ENCODE measurements around the gene KIAA0930. TPM values are rescaled to one million over a fixed set of nuclear protein-coding genes. Genes with fewer than 3 reads are reported as not detected.

The KIAA0930 gene
- total RNA-seq, 6 donors from 2014 or later, result 31.2 to 103 (median 42.8) TPM

DNA sequence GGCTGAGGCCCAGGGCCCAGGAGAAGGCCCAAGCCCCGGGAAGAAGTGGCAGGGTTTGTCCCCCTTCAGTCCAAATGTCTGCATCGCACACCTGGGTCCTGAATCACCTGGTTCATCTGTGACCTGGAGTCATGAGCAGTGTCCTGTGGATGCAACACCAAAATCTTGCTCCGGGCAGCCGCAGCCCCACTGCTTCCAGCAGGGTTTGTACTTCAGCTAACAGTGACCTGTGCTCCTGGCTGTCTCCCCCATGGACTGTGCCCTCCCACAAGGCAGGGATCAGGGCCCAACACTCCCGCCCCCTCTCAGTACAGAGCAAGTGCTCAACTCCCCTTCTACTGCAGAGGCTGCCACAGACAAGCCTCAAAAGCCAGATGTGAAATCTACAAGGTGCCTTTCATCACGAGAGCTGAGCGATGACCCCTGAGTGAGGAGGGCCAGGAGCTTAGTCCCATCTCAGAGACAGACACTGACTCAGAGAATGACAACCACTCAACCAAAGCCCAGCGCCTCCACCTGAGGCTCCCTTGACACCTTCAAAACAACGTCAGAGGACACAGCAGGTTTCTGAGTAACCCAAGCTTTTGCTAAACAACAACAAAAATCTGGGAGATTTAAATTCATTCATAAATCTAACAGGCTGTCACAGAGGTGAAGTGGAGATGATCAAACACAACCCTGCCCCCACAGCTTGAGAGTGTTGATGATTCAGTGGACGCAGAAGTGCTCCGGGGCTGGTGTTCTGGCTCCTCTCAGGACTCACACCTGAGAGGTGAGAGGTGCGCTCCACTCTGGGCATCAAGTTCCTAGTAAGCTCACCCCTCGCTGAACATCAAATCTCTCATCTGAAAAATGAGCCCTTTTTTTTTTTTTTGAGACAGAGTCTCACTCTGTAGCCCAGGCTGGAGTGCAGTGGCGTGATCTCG lies 3.4 kb downstream of the KIAA0930 start:
- H3K27ac ChIP-seq, result no peak overlapping the region
- no peak for DNase-seq
- no peaks in the 10 kb centered on the region for H3K27me3 ChIP-seq
- H3K4me1 ChIP-seq, result peaks cover 26 to 49% (median 32%) of the 10 kb centered on the region in 4 donors
- TF ChIP-seq, protein P1, sequence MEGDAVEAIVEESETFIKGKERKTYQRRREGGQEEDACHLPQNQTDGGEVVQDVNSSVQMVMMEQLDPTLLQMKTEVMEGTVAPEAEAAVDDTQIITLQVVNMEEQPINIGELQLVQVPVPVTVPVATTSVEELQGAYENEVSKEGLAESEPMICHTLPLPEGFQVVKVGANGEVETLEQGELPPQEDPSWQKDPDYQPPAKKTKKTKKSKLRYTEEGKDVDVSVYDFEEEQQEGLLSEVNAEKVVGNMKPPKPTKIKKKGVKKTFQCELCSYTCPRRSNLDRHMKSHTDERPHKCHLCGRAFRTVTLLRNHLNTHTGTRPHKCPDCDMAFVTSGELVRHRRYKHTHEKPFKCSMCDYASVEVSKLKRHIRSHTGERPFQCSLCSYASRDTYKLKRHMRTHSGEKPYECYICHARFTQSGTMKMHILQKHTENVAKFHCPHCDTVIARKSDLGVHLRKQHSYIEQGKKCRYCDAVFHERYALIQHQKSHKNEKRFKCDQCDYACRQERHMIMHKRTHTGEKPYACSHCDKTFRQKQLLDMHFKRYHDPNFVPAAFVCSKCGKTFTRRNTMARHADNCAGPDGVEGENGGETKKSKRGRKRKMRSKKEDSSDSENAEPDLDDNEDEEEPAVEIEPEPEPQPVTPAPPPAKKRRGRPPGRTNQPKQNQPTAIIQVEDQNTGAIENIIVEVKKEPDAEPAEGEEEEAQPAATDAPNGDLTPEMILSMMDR (IDR thresholded peaks at IDR 0.05), result no peak
- TF ChIP-seq POLR2AphosphoS5 (IDR thresholded peaks at IDR 0.05) (no peak), POLR2A (IDR thresholded peaks at IDR 0.05) (no peak), EP300 (IDR thresholded peaks at IDR 0.05) (no peak)
- peaks cover 0 to 10% (median 1%) of the 10 kb centered on the region in 4 donors for H3K36me3 ChIP-seq
- ATAC-seq (ENCODE audit: low FRiP score in 2 of 2), result no peak
- H3K4me3 ChIP-seq, result no peak overlapping the region
- 91% methylated on average over 10 to 15 of the region's 15 CpGs for WGBS, 2 donors
- no peaks in the 10 kb centered on the region for H3K9me3 ChIP-seq

DNA sequence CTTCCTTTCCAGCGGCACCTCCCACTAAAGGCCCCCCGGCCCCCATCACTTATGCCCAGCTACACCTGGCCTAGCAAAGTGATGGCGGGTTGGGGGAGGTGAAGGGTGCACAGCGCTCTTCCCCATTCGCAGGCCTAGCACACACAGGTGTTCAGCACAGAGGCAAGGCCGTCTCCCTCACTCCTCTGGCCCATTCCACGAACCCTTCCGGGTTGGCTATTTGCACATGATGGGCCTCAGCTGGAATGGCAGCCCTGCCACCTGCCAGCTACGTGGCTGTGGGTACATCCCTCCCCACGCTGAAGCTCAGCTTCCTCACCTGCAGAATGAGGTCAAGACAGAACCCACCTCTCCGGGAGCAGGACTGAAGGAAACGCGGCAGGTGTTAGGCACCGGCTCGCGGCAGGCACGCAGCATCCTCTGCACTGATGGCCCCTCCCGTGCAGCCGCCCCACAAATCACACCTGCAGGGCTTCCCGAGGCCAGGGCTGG lies 4.8 kb downstream of the KIAA0930 start:
- DNase-seq, result no peak

DNA sequence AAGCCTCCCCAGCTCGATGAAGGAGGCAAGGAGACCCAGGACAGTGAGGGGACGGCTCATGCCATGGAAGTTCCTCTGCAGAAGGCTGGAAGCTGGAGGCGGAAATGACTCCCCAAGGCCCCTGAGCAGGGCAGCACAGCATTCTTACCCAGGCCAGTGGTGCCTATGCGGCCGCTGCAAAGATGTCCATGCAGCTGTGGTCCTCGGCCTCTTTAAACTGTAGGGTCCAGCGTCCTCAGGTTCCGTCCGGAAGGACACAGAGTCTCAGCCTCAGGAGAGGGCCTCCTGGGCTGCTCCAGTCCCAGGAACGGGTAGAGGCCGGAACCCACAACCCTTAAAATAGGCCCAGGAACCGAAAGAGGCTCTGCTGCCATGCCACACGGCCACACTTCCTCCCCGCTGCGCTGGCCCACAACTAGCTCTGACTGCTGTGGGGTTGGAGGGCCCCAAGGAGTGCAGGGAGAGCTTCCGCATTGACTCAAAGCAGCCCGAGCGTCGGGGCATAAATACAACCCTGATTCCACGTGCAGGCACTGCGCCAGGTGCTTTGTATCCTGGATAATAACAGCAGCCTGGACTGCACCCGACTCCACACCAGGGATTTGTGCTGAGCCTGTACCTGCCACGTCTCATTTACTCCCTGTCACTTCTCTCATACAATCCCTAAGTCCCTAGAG lies 5.5 kb downstream of the KIAA0930 start:
- H3K4me3 ChIP-seq, result no peak overlapping the region

More for the DNA sequence above, 4.8 kb downstream of the KIAA0930 start:
- Histone ChIP-seq H3K9me3 (no peaks in the 10 kb centered on the region), H3K4me1 (peaks cover 22 to 40% (median 24%) of the 10 kb centered on the region in 4 donors), H3K36me3 (peaks cover 0 to 10% (median 1%) of the 10 kb centered on the region in 4 donors), H3K27ac (peak overlapping the region in 3 of 4 donors; percentile 54 to 71 (median 66)), H3K4me3 (no peak overlapping the region), H3K27me3 (no peaks in the 10 kb centered on the region)
- no peak for ATAC-seq (ENCODE audit: low FRiP score in 2 of 2)
- TF ChIP-seq POLR2AphosphoS5 (IDR thresholded peaks at IDR 0.05), result no peak
- no peak for TF ChIP-seq POLR2A (IDR thresholded peaks at IDR 0.05)
- TF ChIP-seq, protein P1 (IDR thresholded peaks at IDR 0.05), result no peak
- TF ChIP-seq EP300 (IDR thresholded peaks at IDR 0.05), result no peak
- WGBS, 2 donors, result 91% methylated on average over 9 to 20 of the region's 20 CpGs

DNA sequence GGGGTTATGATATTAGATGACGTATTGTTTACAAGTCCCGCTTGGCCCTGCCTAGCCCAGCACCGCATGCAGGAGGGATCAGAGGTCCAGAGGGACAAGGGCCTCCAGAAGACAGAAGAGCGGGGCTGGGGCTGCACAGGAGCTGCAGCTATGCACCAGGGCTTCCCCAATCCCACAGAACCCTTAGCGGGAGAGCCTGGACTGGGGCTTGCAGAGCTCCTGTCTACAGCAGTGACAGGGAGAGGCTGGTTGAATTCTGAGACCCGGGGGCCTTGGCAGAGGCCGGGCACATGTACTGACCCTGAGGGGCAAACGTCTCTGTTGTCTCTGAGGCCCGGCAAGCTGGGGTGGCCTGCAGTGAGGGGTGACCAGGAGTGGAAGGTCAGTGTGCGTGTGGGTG lies 6.9 kb downstream of the KIAA0930 start:
- Histone ChIP-seq H3K4me3 (no peak overlapping the region), H3K36me3 (peaks cover 0 to 8% (median 1%) of the 10 kb centered on the region in 4 donors), H3K27ac (no peak overlapping the region), H3K9me3 (no peaks in the 10 kb centered on the region), H3K27me3 (no peaks in the 10 kb centered on the region), H3K4me1 (peaks cover 10 to 29% (median 14%) of the 10 kb centered on the region in 4 donors)
- no peak for ATAC-seq (ENCODE audit: low FRiP score in 2 of 2)
- TF ChIP-seq POLR2AphosphoS5 (IDR thresholded peaks at IDR 0.05), result no peak
- TF ChIP-seq EP300 (IDR thresholded peaks at IDR 0.05), result no peak
- TF ChIP-seq POLR2A (IDR thresholded peaks at IDR 0.05), result no peak
- TF ChIP-seq, protein P1 (IDR thresholded peaks at IDR 0.05), result no peak
- WGBS, 2 donors, result 90 to 91% methylated on average over 9 to 10 of the region's 10 CpGs
- no peak for DNase-seq

More for the DNA sequence above, 5.5 kb downstream of the KIAA0930 start:
- Histone ChIP-seq H3K36me3 (peaks cover 0 to 10% (median 1%) of the 10 kb centered on the region in 4 donors), H3K9me3 (no peaks in the 10 kb centered on the region), H3K27ac (peak overlapping the region; percentile 32 to 71 (median 60)), H3K27me3 (no peaks in the 10 kb centered on the region), H3K4me1 (peaks cover 21 to 43% (median 24%) of the 10 kb centered on the region in 4 donors)
- TF ChIP-seq, protein P1 (IDR thresholded peaks at IDR 0.05), result no peak
- TF ChIP-seq EP300 (IDR thresholded peaks at IDR 0.05) (no peak), POLR2AphosphoS5 (IDR thresholded peaks at IDR 0.05) (peak in 1 of 2 donors; percentile 9), POLR2A (IDR thresholded peaks at IDR 0.05) (no peak)
- DNase-seq, result peak in 1 of 2 donors; percentile 64
- peak; percentile 17 to 58 for ATAC-seq (ENCODE audit: low FRiP score in 2 of 2)
- WGBS, 2 donors, result 66 to 69% methylated on average over 13 to 23 of the region's 23 CpGs
